HepG2 (cell line): ENCODE measurements around the gene DHX16. TPM values are rescaled to one million over a fixed set of nuclear protein-coding genes. Genes with fewer than 3 reads are reported as not detected.

Experiments used
- CBX5 ChIP-seq: sonication (generic); formaldehyde crosslinking; IDR thresholded peaks from 2 replicates; pipeline ENCODE4 v1.4.0; 2020; ENCODE audit warnings: missing genetic modification reagents, borderline replicate concordance
- CHD4 ChIP-seq: fragments of 200-600 bp; sonication (generic); IDR thresholded peaks from 2 replicates; pipeline ENCODE4 v1.7.0; 2017; ENCODE audit warnings: mild to moderate bottlenecking, low read length, borderline replicate concordance
- HOXA9 ChIP-seq: sonication (generic); formaldehyde crosslinking; IDR thresholded peaks from 2 replicates; pipeline ENCODE4 v1.8.1; 2022; ENCODE audit warnings: missing genetic modification reagents, mild to moderate bottlenecking, moderate library complexity, borderline replicate concordance
- KDM5B ChIP-seq: sonication (generic); formaldehyde crosslinking; IDR thresholded peaks from 2 replicates; pipeline ENCODE4 v1.4.0; 2020; ENCODE audit warnings: missing genetic modification reagents, mild to moderate bottlenecking, borderline replicate concordance
- SIX4 ChIP-seq: sonication (generic); formaldehyde crosslinking; IDR thresholded peaks from 2 replicates; pipeline ENCODE4 v1.4.0; 2020; ENCODE audit warnings: missing genetic modification reagents
- SMAD9 ChIP-seq: sonication (generic); formaldehyde crosslinking; IDR thresholded peaks from 2 replicates; pipeline ENCODE4 v1.5.1; 2020; ENCODE audit warnings: mild to moderate bottlenecking, missing genetic modification reagents
- SOX13 ChIP-seq, 3 experiments: fragments of 450-650 bp in 1 of 3; sonication (generic) in 1 of 3; formaldehyde crosslinking in 1 of 3; IDR thresholded peaks in 2 of 3; conservative IDR thresholded peaks in 1 of 3; 2 replicates each; pipeline versions ENCODE4 v1.5.0 to v1.6.1; 2016 to 2020; ENCODE audit warnings: antibody characterized with exemption in 1 of 3, mild to moderate bottlenecking in 1 of 3, missing compliant biosample characterization in 1 of 3, missing genetic modification reagents in 1 of 3, moderate library complexity in 1 of 3
- STAG1 ChIP-seq: sonication (generic); formaldehyde crosslinking; IDR thresholded peaks from 2 replicates; pipeline ENCODE4 v1.4.0; 2020; ENCODE audit warnings: missing genetic modification reagents
- U2AF1 ChIP-seq: fragments of 200-400 bp; formaldehyde crosslinking; optimal IDR thresholded peaks from 2 replicates; pipeline ENCODE3; 2017; ENCODE audit warnings: mild to moderate bottlenecking, low read depth, low read length
- ZFP36L1 ChIP-seq: sonication (generic); formaldehyde crosslinking; IDR thresholded peaks from 2 replicates; pipeline ENCODE4 v1.8.0; 2022; ENCODE audit warnings: mild to moderate bottlenecking, missing genetic modification reagents, moderate library complexity
- ZHX2 ChIP-seq, 2 experiments: sonication (generic) in 1 of 2; formaldehyde crosslinking in 1 of 2; IDR thresholded peaks; 2 replicates each; pipeline versions ENCODE4 v1.6.1 to v1.9.0; 2014 to 2022; ENCODE audit warnings: antibody characterized with exemption in 1 of 2, borderline replicate concordance in 1 of 2, inconsistent platforms in 1 of 2, low read depth in 1 of 2, missing genetic modification reagents in 1 of 2
- ZNF10 ChIP-seq: sonication (generic); formaldehyde crosslinking; IDR thresholded peaks from 2 replicates; pipeline ENCODE4 v1.4.0; 2020; ENCODE audit warnings: mild to moderate bottlenecking, low read depth, missing genetic modification reagents, borderline replicate concordance
- ZNF17 ChIP-seq: sonication (generic); formaldehyde crosslinking; IDR thresholded peaks from 2 replicates; pipeline ENCODE4 v1.5.0; 2020; ENCODE audit warnings: mild to moderate bottlenecking, missing genetic modification reagents
- ZNF264 ChIP-seq: sonication (generic); formaldehyde crosslinking; IDR thresholded peaks from 2 replicates; pipeline ENCODE4 v1.4.0; 2020; ENCODE audit warnings: missing genetic modification reagents
- ZNF274 ChIP-seq: sonication (generic); formaldehyde crosslinking; IDR thresholded peaks from 2 replicates; pipeline ENCODE4 v1.5.1; 2020; ENCODE audit warnings: mild to moderate bottlenecking, missing genetic modification reagents
- ZNF432 ChIP-seq: sonication (generic); formaldehyde crosslinking; IDR thresholded peaks from 2 replicates; pipeline ENCODE4 v1.5.0; 2020; ENCODE audit warnings: missing genetic modification reagents, mild to moderate bottlenecking, borderline replicate concordance
- ZNF510 ChIP-seq: sonication (generic); formaldehyde crosslinking; IDR thresholded peaks from 2 replicates; pipeline ENCODE4 v1.4.0; 2020; ENCODE audit warnings: low read depth, mild to moderate bottlenecking, missing genetic modification reagents
- ZNF546 ChIP-seq: sonication (generic); formaldehyde crosslinking; conservative IDR thresholded peaks from 2 replicates; pipeline ENCODE4 v1.8.1; 2023; ENCODE audit warnings: mild to moderate bottlenecking, missing genetic modification reagents
- ZNF576 ChIP-seq: sonication (generic); formaldehyde crosslinking; IDR thresholded peaks from 2 replicates; pipeline ENCODE4 v1.4.0; 2020; ENCODE audit warnings: mild to moderate bottlenecking, missing genetic modification reagents
- ZNF839 ChIP-seq: sonication (generic); formaldehyde crosslinking; IDR thresholded peaks from 2 replicates; pipeline ENCODE4 v1.4.0; 2020; ENCODE audit warnings: missing genetic modification reagents, mild to moderate bottlenecking, borderline replicate concordance
- polyA plus RNA-seq, 8 experiments: library from polyadenylated mRNA; depleted of rRNA in 3 of 8; stranded (reverse) in 7 of 8; unstranded in 1 of 8; fragments of >200 nt; fragmentation: Illumina TruSeq in 4 of 8; extraction: Trizol in 4 of 8; gene quantifications; 2 replicates each; pipeline versions ENCODE4 v1.2.1 to v1.2.3, GENCODE V29; 2011 to 2016; ENCODE audit warnings: low read depth in 4 of 8, missing spikeins in 1 of 8, mixed read lengths in 1 of 8; ENCODE audit not compliant: insufficient read depth in 1 of 8
- total RNA-seq, 5 experiments: library from RNA; depleted of rRNA; stranded (reverse); fragments of >200 nt; fragmentation: Illumina TruSeq; extraction: Trizol; gene quantifications; 2 replicates each; pipeline ENCODE4 v1.2.3, GENCODE V29; 2016; ENCODE audit warnings: low read depth in 1 of 5
- TF ChIP-seq, protein P1 (sequence below): sonication (generic); formaldehyde crosslinking; IDR thresholded peaks from 2 replicates; pipeline ENCODE4 v1.4.0; 2020; ENCODE audit warnings: missing genetic modification reagents

DHX16 gene
- total and polyA plus RNA-seq, 2 of the 13 experiments (the other 11 are each of a cell fraction or from before 2014, with no cell fraction given), result 57.0 to 58.5 TPM

GRCh38 chr6:30717129-30717844 is 44.5 kb upstream of the DHX16 start, which contains the start of gene MDC1 (continued):
- TF ChIP-seq ZHX2 (IDR thresholded peaks at IDR 0.05; ENCODE audit: low read depth), result peak; percentile 98
- no peak for TF ChIP-seq ZHX2 (CRISPR knock-in tag; IDR thresholded peaks at IDR 0.05; ENCODE audit: borderline replicate concordance)
- TF ChIP-seq ZNF839 (CRISPR knock-in tag), result 0 out of 2 replicates have a peak, but pooled peaks have one; percentile 75
- peak; percentile 99 for TF ChIP-seq ZFP36L1 (CRISPR knock-in tag)
- peak; percentile 97 for TF ChIP-seq HOXA9 (CRISPR knock-in tag)
- TF ChIP-seq, protein P1, sequence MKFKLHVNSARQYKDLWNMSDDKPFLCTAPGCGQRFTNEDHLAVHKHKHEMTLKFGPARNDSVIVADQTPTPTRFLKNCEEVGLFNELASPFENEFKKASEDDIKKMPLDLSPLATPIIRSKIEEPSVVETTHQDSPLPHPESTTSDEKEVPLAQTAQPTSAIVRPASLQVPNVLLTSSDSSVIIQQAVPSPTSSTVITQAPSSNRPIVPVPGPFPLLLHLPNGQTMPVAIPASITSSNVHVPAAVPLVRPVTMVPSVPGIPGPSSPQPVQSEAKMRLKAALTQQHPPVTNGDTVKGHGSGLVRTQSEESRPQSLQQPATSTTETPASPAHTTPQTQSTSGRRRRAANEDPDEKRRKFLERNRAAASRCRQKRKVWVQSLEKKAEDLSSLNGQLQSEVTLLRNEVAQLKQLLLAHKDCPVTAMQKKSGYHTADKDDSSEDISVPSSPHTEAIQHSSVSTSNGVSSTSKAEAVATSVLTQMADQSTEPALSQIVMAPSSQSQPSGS (CRISPR knock-in tag), result peak; percentile 97
- TF ChIP-seq ZNF264 (CRISPR knock-in tag), result peak; percentile 81
- TF ChIP-seq ZNF546 (CRISPR knock-in tag), result peak; percentile 85
- no peak for TF ChIP-seq ZNF576 (CRISPR knock-in tag)
- peak; percentile 95 for TF ChIP-seq ZNF510
- no peak for TF ChIP-seq ZNF432 (CRISPR knock-in tag)
- no peak for TF ChIP-seq CHD4
- no peak for TF ChIP-seq ZNF17 (CRISPR knock-in tag)
- peak; percentile 87 for TF ChIP-seq SIX4 (CRISPR knock-in tag)
- peak; percentile 60; the same call in 1 of the 2 replicates for TF ChIP-seq ZNF274 (CRISPR knock-in tag)
- TF ChIP-seq CBX5, result peak; percentile 98; the same call in 1 of the 2 replicates
- TF ChIP-seq U2AF1, result peak; percentile 100
- TF ChIP-seq SMAD9 (CRISPR knock-in tag), result 0 out of 2 replicates have a peak, but pooled peaks have one; percentile 23
- no peak for TF ChIP-seq SOX13 (IDR thresholded peaks at IDR 0.05)
- peak in 1 of 2 experiments; percentile 83; a peak in 2 of 4 replicates for TF ChIP-seq SOX13 (CRISPR knock-in tag; conservative IDR thresholded peaks at IDR 0.05 in 1 of 2, IDR thresholded peaks at IDR 0.05 in 1 of 2)
- 0 out of 2 replicates have a peak, but pooled peaks have one; percentile 60 for TF ChIP-seq KDM5B (CRISPR knock-in tag)
- TF ChIP-seq STAG1, result peak; percentile 24; the same call in 1 of the 2 replicates
- TF ChIP-seq ZNF10 (CRISPR knock-in tag), result no peak
